GM19328 (cell line): Measurements from ENCODE around the gene MSANTD3.
"Not testable (repeated sequence)": the region's sequence is repeated elsewhere in the genome, so short reads cannot be mapped to it uniquely, and the experiment has no call there.

ENCODE experiments used
- ATAC-seq: cut with Tn5 transposase; IDR thresholded peaks from one replicate; pipeline ENCODE4 v1.9.1; 2021; ENCODE audit warnings: mild to moderate bottlenecking, moderate library complexity; ENCODE audit not compliant: unreplicated experiment

The MSANTD3 gene

DNA sequence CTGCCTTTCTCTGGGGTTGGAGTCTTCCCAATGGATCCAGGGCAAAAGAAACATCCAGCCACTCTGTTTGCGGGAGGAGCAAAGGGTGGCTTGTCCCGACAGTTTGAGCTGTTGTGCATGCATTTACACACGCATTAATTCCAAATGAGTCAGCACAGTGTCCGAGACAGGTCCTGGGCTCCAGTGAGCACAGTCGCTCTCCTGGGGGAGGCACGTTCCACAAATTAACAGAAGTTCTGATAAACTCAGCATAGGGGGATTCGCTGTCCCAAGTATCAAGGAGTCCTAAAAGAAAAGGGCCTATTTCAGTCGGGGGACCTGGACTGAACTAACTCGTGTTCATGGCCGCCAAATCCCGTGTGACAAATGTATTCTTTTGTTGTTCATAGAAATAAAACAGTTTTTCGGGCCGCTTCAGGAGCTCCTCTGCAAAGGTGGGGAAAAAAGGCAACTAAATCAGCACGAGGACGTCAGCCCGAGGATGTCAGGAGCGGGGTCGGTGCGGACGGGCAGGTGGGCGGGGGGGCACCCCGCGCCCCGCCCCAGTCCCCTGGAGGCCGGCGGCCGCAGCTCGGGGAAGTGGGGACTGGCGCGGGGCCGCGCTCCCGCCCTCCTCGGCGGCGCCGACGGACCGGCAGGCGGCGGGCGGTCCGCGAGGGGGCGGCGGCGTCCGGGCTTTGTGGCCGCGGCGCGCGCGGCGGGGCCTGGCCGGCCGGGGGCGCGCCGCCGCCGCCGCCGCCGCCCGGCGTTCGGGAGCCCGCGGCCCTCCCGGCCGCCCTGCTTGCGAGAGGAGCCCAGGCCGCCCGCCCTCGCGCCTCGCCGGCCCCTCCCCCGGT lies at the start of gene MSANTD3:
MSANTD3 (plus strand) TSS at position 614 of the 836 bp plus-strand sequence. CDS start 14,796 bp downstream, outside the sequence.
- peak; percentile 84 for ATAC-seq

DNA sequence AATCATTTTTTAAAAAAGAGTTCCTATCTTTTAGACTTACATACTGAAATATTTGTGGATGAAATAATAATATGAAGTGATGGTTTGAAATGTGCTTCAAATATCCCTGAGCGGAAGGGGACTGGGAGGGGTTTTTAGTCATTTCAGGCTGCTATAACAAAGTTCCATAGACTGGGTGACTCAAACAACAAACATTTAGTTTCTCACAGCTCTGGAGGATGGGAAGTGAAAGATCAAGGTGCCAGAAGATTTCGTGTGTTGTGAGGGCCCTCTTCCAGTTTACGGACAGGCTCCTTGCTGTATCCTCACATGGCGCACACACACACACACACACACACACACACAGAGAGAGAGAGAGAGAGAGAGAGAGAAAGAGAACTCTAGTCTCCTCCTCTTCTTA lies 47.1 kb upstream of the MSANTD3 start:
- no peak for ATAC-seq

DNA sequence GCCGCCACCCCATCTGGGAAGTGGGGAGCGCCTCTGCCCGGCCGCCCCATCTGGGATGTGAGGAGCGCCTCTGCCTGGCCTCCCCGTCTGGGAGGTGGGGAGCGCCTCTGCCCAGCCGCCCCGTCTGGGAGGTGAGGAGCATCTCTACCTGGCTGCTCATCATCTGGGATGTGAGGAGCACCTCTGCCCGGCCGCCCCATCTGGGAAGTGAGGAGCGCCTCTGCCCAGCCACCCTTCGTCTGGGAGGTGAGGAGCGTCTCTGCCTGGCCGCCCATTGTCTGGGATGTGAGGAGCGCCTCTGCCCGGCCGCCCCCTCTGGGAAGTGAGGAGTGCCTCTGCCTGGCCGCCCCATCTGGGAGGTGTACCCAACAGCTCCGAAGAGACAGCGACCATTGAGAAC lies 34.0 kb upstream of the MSANTD3 start:
- not testable (repeated sequence) for ATAC-seq

- ATAC-seq, result no peak
Measured at GRCh38 chr9:100394032-100394695, 32.8 kb upstream of the MSANTD3 start.

GRCh38 chr9:100394816-100395215 lies 32.1 kb upstream of the MSANTD3 start:
- no peak for ATAC-seq

DNA sequence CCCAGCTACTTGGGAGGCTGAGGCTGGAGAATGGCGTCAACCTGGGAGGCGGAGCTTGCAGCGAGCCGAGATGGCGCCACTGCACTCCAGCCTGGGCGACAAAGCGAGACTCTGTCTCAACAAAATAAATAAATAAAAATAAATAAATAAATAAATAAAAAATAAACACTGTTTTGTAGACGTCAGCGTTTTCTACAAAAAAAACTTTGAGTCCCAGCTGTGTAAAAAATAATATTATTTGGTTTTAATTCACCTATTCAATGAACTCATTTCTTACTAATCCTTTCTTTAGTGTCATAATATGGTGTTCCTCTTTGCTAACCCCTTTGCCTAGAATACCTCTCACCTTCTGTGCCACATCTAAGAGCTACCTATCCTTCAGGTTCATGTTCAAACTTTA lies 30.2 kb upstream of the MSANTD3 start:
- ATAC-seq, result no peak

- no peak for ATAC-seq
Measured at GRCh38 chr9:100397529-100398266, 29.2 kb upstream of the MSANTD3 start.

DNA sequence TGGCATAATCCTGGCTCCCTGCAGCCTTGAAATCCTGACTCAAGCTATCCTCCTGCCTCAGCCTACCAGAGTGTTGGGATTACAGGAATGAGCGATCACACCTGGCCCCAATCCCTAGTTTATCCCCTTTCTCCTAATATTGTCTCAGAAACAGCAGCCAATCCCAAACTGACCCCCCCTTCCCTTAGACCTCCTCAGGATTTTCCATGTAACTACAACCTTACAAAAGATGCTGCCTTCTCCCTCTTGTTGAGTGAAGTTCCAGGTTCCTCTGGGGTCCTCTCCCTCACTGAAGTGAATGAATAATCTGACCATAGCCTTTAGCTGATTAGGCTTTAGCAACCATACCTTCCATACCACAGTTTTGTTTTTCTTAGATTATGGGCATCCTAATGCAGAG lies 25.9 kb upstream of the MSANTD3 start:
- no peak for ATAC-seq

DNA sequence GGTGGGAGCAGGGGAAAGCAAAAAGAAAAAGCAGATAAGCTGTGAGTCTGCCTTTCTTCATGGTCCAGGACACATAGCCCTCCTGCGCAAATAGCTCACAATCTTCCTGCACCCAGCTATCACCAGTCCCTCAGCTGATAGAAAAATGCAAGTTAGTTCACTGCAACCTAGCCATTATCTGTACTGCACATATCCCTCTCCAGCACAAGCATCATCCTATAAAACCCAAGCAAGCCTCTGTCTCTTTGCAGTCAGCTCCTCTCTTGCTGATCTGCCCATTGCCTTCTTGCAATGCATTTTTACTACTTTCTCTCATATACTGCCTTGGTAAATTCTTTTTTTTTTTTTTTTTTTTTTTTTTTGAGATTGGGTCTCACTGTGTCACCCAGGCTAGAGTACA lies 20.0 kb upstream of the MSANTD3 start:
- ATAC-seq, result no peak

DNA sequence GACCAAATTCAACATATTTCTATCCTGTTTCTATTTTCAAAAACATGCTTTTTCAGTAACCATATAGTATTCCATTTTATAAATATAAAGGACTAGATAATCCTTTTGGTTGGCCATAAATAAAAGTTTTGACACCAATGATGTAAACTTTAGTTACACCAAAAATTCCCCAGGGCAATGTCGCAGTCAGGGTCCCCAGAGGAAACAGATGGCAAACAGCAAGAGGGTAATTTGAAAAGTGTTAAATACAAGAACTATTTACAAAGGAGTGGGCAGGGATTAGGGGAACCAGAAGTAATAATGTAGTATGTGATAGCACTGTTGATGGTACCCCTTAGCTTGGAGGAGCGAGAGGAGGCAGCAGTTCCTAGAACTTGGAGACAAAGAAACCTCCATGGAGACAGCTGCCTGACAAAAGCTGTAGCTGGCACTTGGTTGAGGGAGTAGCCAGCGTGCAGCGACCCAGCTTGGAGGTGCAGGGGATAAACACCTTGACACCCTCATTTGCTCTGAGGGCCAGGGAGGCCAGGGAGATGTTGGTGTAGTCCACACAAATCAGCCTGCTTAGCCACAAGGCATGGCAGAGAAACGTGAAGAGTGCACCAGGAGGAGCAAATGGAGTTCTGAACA lies 18.3 kb upstream of the MSANTD3 start:
- no peak for ATAC-seq

GRCh38 chr9:100409176-100409556 lies 17.8 kb upstream of the MSANTD3 start:
- no peak for ATAC-seq

- peak; percentile 100 for ATAC-seq
Measured at GRCh38 chr9:100411472-100412283, 15.3 kb upstream of the MSANTD3 start.

- no peak for ATAC-seq
Measured at GRCh38 chr9:100413839-100414420, 13.0 kb upstream of the MSANTD3 start.

DNA sequence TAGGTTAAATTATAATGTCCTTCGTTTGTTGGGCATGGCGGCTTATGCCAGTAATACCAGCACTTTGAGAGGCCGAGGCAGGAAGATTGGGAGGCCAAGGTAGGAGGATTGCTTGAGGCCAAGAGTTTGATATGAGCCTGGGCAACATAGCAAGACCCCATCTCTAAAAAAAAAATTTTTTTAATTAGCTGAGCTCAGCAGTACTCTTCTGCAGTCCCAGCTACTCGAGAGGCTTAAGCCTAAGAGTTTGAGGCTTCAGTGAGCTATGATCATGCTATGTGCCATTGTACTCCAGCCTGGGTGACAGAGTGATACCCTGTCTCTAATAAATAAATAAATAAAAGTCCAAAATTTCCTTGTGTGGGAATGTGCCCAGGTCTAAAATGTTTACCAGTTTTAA lies 9.1 kb upstream of the MSANTD3 start:
- ATAC-seq, result no peak

GRCh38 chr9:100419166-100419565 lies 7.8 kb upstream of the MSANTD3 start:
- ATAC-seq, result no peak

- ATAC-seq, result not testable (repeated sequence)
Measured at GRCh38 chr9:100421116-100421515, 5.8 kb upstream of the MSANTD3 start.

GRCh38 chr9:100425758-100426157 lies 1.2 kb upstream of the MSANTD3 start:
- ATAC-seq, result no peak

DNA sequence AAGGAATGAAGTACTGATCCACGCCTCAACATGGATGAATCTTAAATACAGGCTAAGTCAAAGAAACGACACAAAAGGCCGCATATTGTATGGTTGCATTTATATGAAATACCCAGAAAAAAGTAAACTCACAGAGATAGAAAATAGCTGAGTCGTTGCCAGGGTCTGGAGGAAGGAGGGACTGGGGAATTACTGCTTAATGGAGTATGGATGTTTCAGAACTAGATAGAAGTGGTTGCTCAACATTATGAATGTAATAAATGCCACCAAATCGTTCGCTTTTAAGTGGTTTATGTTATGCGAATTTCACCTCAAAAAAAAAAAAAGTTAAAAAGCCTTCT lies 784 bp upstream of the MSANTD3 start:
- no peak for ATAC-seq

DNA sequence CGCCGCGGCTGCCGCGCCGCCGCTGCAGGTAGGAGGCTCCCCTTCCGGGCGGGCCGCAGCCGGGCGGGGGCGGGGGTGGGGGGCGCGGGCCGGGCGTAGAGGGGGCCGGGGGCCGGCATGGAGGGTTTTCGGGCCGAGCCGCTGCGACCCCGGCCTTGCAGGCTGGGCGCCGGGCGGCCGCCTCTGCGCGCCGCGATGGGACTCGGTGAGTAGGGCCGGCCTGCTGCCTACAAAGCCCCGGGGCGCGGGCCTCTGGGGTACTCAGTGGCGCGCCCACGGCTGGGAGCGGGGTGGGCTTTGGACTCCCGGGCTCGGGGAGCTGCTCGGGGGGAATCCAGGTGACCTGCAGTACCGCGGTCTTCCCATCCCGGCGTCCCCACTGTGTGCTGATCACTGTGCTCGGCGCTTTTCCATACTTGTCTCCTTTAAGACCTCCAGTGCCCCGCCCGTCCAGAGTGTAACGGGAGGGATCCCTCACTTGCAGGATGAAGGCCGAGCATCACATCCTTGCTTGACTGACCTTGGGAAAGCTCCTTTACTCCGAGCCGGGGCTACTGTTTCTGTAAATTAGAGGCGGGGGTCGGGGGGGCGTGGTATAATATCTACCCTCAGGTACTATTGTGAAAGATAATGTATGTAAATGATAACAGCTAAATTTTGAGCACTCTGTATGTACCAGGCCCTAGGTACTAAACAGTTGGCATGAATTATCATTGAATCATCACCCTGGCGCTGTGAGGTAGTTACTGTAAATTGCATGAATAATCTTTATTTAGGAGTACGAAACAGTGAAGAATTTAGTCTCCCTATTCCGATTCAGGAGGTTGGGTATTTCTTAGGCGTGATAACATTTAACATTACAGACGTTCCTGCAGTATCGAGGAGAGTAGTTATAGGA lies 672 bp downstream of the MSANTD3 start:
- peak; percentile 45 for ATAC-seq
